ENCODE measurements around the gene PSMD3. TPM values are rescaled to one million over a fixed set of nuclear protein-coding genes. Genes with fewer than 3 reads are reported as not detected.

The PSMD3 gene
- total RNA-seq, 1 donor = 94.8 TPM

- Histone ChIP-seq H3K4me3 (ENCODE audit: insufficient read depth, low read length) (no peak overlapping the region), H3K9me3 (ENCODE audit: low read depth, low read length) (no peaks in the 10 kb centered on the region), H3K27me3 (ENCODE audit: insufficient read depth, low read length) (peaks cover 3% of the 10 kb centered on the region), H3K79me2 (ENCODE audit: insufficient read depth, low read length) (no peaks in the 10 kb centered on the region), H3K4me1 (ENCODE audit: insufficient read depth, low read length) (peaks cover 8% of the 10 kb centered on the region), H3K36me3 (ENCODE audit: insufficient read depth, low read length) (no peaks in the 10 kb centered on the region), H4K20me1 (ENCODE audit: insufficient read depth, low read length) (no peaks in the 10 kb centered on the region), H2AFZ (ENCODE audit: low read length) (no peak overlapping the region), H3K4me2 (ENCODE audit: insufficient read depth, low read length) (no peak overlapping the region), H3K27ac (ENCODE audit: low read depth, low read length) (no peak overlapping the region)
- no peak for TF ChIP-seq CTCF (IDR thresholded peaks at IDR 0.05; ENCODE audit: extremely low read depth, low read depth, low read length)
- DNase-seq (ENCODE audit: insufficient read length, low spot score, missing footprints) = no peak
Measured at GRCh38 chr17:39949028-39949427, 31.6 kb upstream of the PSMD3 start.

- peaks cover 8% of the 10 kb centered on the region for H3K4me1 ChIP-seq (ENCODE audit: insufficient read depth, low read length)
- peak; percentile 29 for DNase-seq (ENCODE audit: insufficient read length, low spot score, missing footprints)
Measured at GRCh38 chr17:39950871-39951348, 29.7 kb upstream of the PSMD3 start.

GRCh38 chr17:39951924-39952679, 28.5 kb upstream of the PSMD3 start:
- Histone ChIP-seq H3K27ac (ENCODE audit: low read depth, low read length) (no peak overlapping the region), H3K27me3 (ENCODE audit: insufficient read depth, low read length) (no peaks in the 10 kb centered on the region), H3K79me2 (ENCODE audit: insufficient read depth, low read length) (no peaks in the 10 kb centered on the region), H2AFZ (ENCODE audit: low read length) (peak overlapping the region; percentile 88), H3K4me2 (ENCODE audit: insufficient read depth, low read length) (peak overlapping the region; percentile 81), H3K36me3 (ENCODE audit: insufficient read depth, low read length) (no peaks in the 10 kb centered on the region), H3K4me3 (ENCODE audit: insufficient read depth, low read length) (peak overlapping the region; percentile 67), H4K20me1 (ENCODE audit: insufficient read depth, low read length) (no peaks in the 10 kb centered on the region), H3K9me3 (ENCODE audit: low read depth, low read length) (no peaks in the 10 kb centered on the region), H3K4me1 (ENCODE audit: insufficient read depth, low read length) (peaks cover 8% of the 10 kb centered on the region)
- TF ChIP-seq CTCF (IDR thresholded peaks at IDR 0.05; ENCODE audit: extremely low read depth, low read depth, low read length) = no peak
- DNase-seq (ENCODE audit: insufficient read length, low spot score, missing footprints) = no peak

More at GRCh38 chr17:39950871-39951348, 29.7 kb upstream of the PSMD3 start:
- Histone ChIP-seq H2AFZ (ENCODE audit: low read length) (no peak overlapping the region), H4K20me1 (ENCODE audit: insufficient read depth, low read length) (no peaks in the 10 kb centered on the region), H3K9me3 (ENCODE audit: low read depth, low read length) (no peaks in the 10 kb centered on the region), H3K27ac (ENCODE audit: low read depth, low read length) (no peak overlapping the region), H3K4me3 (ENCODE audit: insufficient read depth, low read length) (no peak overlapping the region), H3K27me3 (ENCODE audit: insufficient read depth, low read length) (peaks cover 3% of the 10 kb centered on the region), H3K4me2 (ENCODE audit: insufficient read depth, low read length) (no peak overlapping the region), H3K79me2 (ENCODE audit: insufficient read depth, low read length) (no peaks in the 10 kb centered on the region), H3K36me3 (ENCODE audit: insufficient read depth, low read length) (no peaks in the 10 kb centered on the region)
- no peak for TF ChIP-seq CTCF (IDR thresholded peaks at IDR 0.05; ENCODE audit: extremely low read depth, low read depth, low read length)

GRCh38 chr17:39952680-39953470, 27.7 kb upstream of the PSMD3 start:
- Histone ChIP-seq H3K4me2 (ENCODE audit: insufficient read depth, low read length) (peak overlapping the region; percentile 81), H2AFZ (ENCODE audit: low read length) (peak overlapping the region; percentile 95), H3K27ac (ENCODE audit: low read depth, low read length) (no peak overlapping the region), H3K4me3 (ENCODE audit: insufficient read depth, low read length) (peak overlapping the region; percentile 67), H3K27me3 (ENCODE audit: insufficient read depth, low read length) (no peaks in the 10 kb centered on the region), H3K4me1 (ENCODE audit: insufficient read depth, low read length) (peaks cover 8% of the 10 kb centered on the region), H3K36me3 (ENCODE audit: insufficient read depth, low read length) (no peaks in the 10 kb centered on the region), H4K20me1 (ENCODE audit: insufficient read depth, low read length) (no peaks in the 10 kb centered on the region), H3K79me2 (ENCODE audit: insufficient read depth, low read length) (no peaks in the 10 kb centered on the region), H3K9me3 (ENCODE audit: low read depth, low read length) (no peaks in the 10 kb centered on the region)
- no peak for TF ChIP-seq CTCF (IDR thresholded peaks at IDR 0.05; ENCODE audit: extremely low read depth, low read depth, low read length)
- peak; percentile 99 for DNase-seq (ENCODE audit: insufficient read length, low spot score, missing footprints)

Measured in osteoblast (primary cell).